OCI-LY7 (cell line): ENCODE measurements around the gene PLOD1.

Experiments used
- CTCF ChIP-seq: fragments of 200-600 bp; sonication (generic); conservative IDR thresholded peaks from 2 replicates; pipeline ENCODE4 v1.5.1; 2014; ENCODE audit warnings: mild to moderate bottlenecking, antibody characterized with exemption, low read length, moderate library complexity, mixed read lengths
- EZH2phosphoT487 ChIP-seq: fragments of 200-600 bp; sonication (generic); IDR thresholded peaks from 2 replicates; pipeline ENCODE4 v1.6.1; 2018; ENCODE audit warnings: low read depth, borderline replicate concordance, mild to moderate bottlenecking, mixed run types, antibody characterized with exemption, low read length, moderate library complexity, mixed read lengths

DNA sequence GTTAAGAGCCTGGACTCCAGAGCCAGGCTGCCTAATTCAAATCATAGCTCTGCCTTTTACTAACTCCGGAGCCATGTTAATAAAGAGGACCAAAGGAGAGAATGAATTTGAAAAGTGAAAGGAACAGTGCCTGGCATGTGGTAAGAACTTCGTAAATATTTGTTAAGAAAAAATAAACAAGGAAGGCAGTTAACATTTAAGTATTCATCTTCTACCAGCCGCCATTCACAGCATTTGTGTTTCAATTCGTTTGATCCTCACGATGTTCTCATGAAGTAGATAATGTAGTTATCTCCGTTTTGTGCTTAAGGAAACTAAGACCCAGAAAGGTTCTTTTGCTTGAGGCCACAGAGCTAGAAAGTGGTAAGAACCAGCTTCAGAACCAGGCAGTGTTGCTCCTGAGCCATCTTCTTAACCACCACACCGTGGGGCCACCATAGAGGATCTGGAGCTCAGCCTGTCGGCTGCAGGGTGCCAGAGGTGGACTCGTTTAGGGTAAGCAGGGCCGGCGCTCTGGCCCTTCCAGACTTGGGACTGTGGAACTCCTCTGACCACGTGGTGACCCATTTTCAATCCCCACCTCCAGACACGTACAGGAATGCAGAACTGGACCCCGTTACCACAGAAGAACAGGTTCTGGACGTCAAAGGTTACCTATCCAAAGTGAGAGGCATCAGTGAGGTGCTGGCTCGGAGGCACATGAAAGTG lies 57.6 kb downstream of the PLOD1 start:
- no peak for TF ChIP-seq CTCF
- TF ChIP-seq EZH2phosphoT487: no peak
